GM19395 (cell line): ENCODE results near the gene GRK5.

Experiments
- ATAC-seq: cut with Tn5 transposase; IDR thresholded peaks from one replicate; pipeline ENCODE4 v1.9.1; 2021; ENCODE audit warnings: mild to moderate bottlenecking, moderate library complexity; ENCODE audit not compliant: unreplicated experiment

GRK5 gene

GRCh38 chr10:119337796-119338432 lies 130.5 kb downstream of the GRK5 start:
- no peak for ATAC-seq

- ATAC-seq = no peak
These were observed 131.7 kb downstream of the GRK5 start for GRCh38 chr10:119339109-119339508.

- ATAC-seq = no peak
These were observed 133.6 kb downstream of the GRK5 start for GRCh38 chr10:119340893-119341458.

GRCh38 chr10:119341459-119342301 lies 134.3 kb downstream of the GRK5 start:
- no peak for ATAC-seq

GRCh38 chr10:119342335-119342734 lies 135.0 kb downstream of the GRK5 start:
- no peak for ATAC-seq

GRCh38 chr10:119343011-119343601 lies 135.7 kb downstream of the GRK5 start:
- ATAC-seq = no peak

- ATAC-seq = no peak
These were observed 137.0 kb downstream of the GRK5 start for GRCh38 chr10:119344381-119344780.

- ATAC-seq = no peak
These were observed 138.9 kb downstream of the GRK5 start for GRCh38 chr10:119346095-119346832.

- no peak for ATAC-seq
These were observed 140.0 kb downstream of the GRK5 start for GRCh38 chr10:119347181-119347974.

- no peak for ATAC-seq
These were observed 140.7 kb downstream of the GRK5 start for GRCh38 chr10:119348106-119348505.

- ATAC-seq = no peak
These were observed 141.3 kb downstream of the GRK5 start for GRCh38 chr10:119348516-119349240.

GRCh38 chr10:119349341-119349740 lies 142.0 kb downstream of the GRK5 start:
- ATAC-seq = no peak

- ATAC-seq = no peak
These were observed 142.6 kb downstream of the GRK5 start for GRCh38 chr10:119349937-119350501.

- ATAC-seq = no peak
These were observed 143.2 kb downstream of the GRK5 start for GRCh38 chr10:119350502-119351097.

GRCh38 chr10:119351189-119351588 lies 143.8 kb downstream of the GRK5 start:
- no peak for ATAC-seq

GRCh38 chr10:119352042-119352441 lies 144.7 kb downstream of the GRK5 start:
- ATAC-seq = no peak

- ATAC-seq = no peak
These were observed 145.4 kb downstream of the GRK5 start for GRCh38 chr10:119352807-119353206.

- ATAC-seq = no peak
These were observed 146.1 kb downstream of the GRK5 start for GRCh38 chr10:119353421-119353820.

- no peak for ATAC-seq
These were observed 148.6 kb downstream of the GRK5 start for GRCh38 chr10:119355930-119356329.
